ENCODE results near the gene CAMK1D.

- TF ChIP-seq POLR2A (IDR thresholded peaks at IDR 0.05) (no peak), POLR2AphosphoS5 (IDR thresholded peaks at IDR 0.05) (no peak), CTCF (IDR thresholded peaks at IDR 0.05) (no peak)
These were observed 452.1 kb downstream of the CAMK1D start for GRCh38 chr10:12801214-12802087.

Data from breast epithelium (tissue), 3 donors.